ENCODE results near the gene DSCAML1. TPM values are rescaled to one million over a fixed set of nuclear protein-coding genes. Genes with fewer than 3 reads are reported as not detected.

Gene DSCAML1
- total and polyA plus RNA-seq, 8 donors = 0.08 to 2.9 (median 0.45) TPM

DNA sequence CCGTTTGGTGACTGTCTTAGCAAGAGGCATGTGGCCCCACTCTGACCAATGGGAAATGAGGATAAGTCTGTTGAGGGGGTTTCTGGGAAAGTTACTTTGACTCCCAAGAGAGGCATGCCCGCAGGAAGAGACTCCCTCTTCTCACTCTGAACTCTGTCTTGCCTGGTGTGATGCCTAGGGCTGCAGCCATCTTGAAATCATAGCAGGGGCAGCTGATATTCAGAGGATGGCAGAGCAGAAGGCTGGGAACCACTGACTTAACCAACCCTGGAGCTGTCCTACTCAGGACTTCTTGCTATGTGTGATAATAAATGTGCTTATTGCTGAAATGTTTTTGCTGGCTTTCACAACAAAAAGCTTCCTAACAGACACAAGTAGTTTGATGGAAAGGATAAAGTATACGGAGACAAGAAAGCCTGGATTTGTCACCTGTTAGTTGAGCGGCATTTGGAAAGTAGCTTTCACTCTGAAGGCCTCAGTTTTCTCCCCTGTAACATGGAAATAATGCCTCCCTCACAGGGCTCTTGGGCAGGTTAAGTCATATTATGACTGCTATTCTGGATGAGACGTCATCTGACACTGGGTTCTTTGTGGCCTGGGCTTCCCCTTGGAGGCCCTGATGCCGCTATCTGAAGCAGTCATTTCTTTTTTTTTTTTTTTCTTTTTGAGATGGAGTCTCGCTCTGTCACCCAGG lies 340.8 kb downstream of the DSCAML1 start:
- peaks cover 0 to 26% (median 0%) of the 10 kb centered on the region in 4 donors for H3K36me3 ChIP-seq
- TF ChIP-seq POLR2AphosphoS5 (IDR thresholded peaks at IDR 0.05) (no peak), EP300 (IDR thresholded peaks at IDR 0.05) (no peak), POLR2A (IDR thresholded peaks at IDR 0.05) (no peak)
- TF ChIP-seq, protein P1, sequence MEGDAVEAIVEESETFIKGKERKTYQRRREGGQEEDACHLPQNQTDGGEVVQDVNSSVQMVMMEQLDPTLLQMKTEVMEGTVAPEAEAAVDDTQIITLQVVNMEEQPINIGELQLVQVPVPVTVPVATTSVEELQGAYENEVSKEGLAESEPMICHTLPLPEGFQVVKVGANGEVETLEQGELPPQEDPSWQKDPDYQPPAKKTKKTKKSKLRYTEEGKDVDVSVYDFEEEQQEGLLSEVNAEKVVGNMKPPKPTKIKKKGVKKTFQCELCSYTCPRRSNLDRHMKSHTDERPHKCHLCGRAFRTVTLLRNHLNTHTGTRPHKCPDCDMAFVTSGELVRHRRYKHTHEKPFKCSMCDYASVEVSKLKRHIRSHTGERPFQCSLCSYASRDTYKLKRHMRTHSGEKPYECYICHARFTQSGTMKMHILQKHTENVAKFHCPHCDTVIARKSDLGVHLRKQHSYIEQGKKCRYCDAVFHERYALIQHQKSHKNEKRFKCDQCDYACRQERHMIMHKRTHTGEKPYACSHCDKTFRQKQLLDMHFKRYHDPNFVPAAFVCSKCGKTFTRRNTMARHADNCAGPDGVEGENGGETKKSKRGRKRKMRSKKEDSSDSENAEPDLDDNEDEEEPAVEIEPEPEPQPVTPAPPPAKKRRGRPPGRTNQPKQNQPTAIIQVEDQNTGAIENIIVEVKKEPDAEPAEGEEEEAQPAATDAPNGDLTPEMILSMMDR (IDR thresholded peaks at IDR 0.05) = no peak
- H3K9me3 ChIP-seq = peaks cover 0 to 23% (median 10%) of the 10 kb centered on the region in 4 donors
- H3K27ac ChIP-seq = no peak overlapping the region
- H3K4me3 ChIP-seq = no peak overlapping the region
- no peak for DNase-seq
- H3K4me1 ChIP-seq = no peaks in the 10 kb centered on the region
- intact Hi-C loops (cut with DNase I; ENCODE audit: low total_unique reads) = no loop called here
- whole genome bisulfite sequencing, 5 donors = 81 to 88% (median 85%) methylated on average over 7 of the region's 7 CpGs
- H3K27me3 ChIP-seq = peaks cover 0 to 9% (median 0%) of the 10 kb centered on the region in 3 donors

DNA sequence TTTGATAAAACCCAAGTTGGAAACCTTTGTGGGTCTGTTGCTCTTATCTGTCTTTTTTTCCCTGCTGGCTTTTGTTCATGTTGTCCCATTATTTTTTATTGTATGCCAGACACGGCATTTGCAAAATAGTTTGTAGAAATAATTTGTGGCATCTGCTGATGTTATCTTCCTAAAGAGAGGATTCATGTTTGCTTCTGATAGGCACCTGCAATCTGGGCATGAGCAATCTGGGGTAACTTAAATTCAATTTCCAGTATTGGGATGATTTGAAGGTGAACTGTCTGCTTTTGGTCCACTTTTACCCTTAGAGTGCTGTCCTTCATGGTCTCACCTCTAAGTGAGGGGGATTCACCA lies 342.5 kb downstream of the DSCAML1 start:
- H3K36me3 ChIP-seq = peaks cover 0 to 26% (median 0%) of the 10 kb centered on the region in 4 donors
- intact Hi-C loops (cut with DNase I; ENCODE audit: low total_unique reads) = no loop called here
- TF ChIP-seq, protein P1 (IDR thresholded peaks at IDR 0.05) = no peak
- TF ChIP-seq EP300 (IDR thresholded peaks at IDR 0.05) = no peak
- TF ChIP-seq POLR2AphosphoS5 (IDR thresholded peaks at IDR 0.05) = no peak
- no peak for TF ChIP-seq POLR2A (IDR thresholded peaks at IDR 0.05)
- no peak for DNase-seq
- peaks cover 0 to 9% (median 0%) of the 10 kb centered on the region in 3 donors for H3K27me3 ChIP-seq
- 61 to 83% (median 70%) methylated on average over 1 of the region's 1 CpG for WGBS, 5 donors
- H3K4me3 ChIP-seq = no peak overlapping the region
- peaks cover 0 to 23% (median 10%) of the 10 kb centered on the region in 4 donors for H3K9me3 ChIP-seq
- H3K4me1 ChIP-seq = no peaks in the 10 kb centered on the region
- no peak overlapping the region for H3K27ac ChIP-seq

DNA sequence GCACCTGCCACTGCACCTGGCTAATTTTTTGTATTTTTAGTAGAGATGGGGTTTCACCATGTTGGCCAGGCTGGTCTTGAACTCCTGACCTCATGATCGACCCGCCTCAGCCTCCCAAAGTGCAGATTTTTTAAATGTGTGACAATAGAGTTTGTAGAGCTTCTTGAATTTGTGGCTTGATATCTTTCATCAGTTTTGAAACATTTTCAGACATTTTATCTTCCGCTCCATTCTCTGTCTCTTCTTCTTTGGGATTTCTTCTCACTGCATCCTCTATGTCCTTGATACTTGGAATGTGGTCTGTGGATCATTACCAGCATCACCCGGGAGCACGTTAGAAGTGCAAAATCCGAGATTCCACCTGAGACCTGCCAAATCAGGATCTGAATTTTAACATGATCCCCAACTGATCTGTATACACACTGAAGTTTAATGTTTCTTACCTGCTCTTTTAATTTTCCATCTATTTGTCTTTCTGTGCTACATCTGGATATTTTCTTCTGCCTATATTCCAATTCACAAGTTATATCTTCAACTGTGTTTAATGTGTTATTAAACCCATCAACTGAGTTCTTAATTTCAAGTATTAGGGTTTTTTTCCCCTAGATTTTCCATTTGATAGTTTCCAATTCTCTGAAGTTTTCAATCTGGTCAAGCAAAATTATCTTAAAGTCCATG lies 343.0 kb downstream of the DSCAML1 start:
- no peaks in the 10 kb centered on the region for H3K4me1 ChIP-seq
- peaks cover 0 to 23% (median 10%) of the 10 kb centered on the region in 4 donors for H3K9me3 ChIP-seq
- peaks cover 0 to 31% (median 0%) of the 10 kb centered on the region in 4 donors for H3K36me3 ChIP-seq
- no peak for DNase-seq
- no peak overlapping the region for H3K4me3 ChIP-seq
- intact Hi-C loops (cut with DNase I; ENCODE audit: low total_unique reads) = no loop called here
- peaks cover 0 to 9% (median 0%) of the 10 kb centered on the region in 3 donors for H3K27me3 ChIP-seq
- WGBS, 5 donors = 91 to 94% (median 91%) methylated on average over 6 of the region's 6 CpGs
- H3K27ac ChIP-seq = no peak overlapping the region
- no peak for TF ChIP-seq POLR2AphosphoS5 (IDR thresholded peaks at IDR 0.05)
- TF ChIP-seq, protein P1 (IDR thresholded peaks at IDR 0.05) = no peak

DNA sequence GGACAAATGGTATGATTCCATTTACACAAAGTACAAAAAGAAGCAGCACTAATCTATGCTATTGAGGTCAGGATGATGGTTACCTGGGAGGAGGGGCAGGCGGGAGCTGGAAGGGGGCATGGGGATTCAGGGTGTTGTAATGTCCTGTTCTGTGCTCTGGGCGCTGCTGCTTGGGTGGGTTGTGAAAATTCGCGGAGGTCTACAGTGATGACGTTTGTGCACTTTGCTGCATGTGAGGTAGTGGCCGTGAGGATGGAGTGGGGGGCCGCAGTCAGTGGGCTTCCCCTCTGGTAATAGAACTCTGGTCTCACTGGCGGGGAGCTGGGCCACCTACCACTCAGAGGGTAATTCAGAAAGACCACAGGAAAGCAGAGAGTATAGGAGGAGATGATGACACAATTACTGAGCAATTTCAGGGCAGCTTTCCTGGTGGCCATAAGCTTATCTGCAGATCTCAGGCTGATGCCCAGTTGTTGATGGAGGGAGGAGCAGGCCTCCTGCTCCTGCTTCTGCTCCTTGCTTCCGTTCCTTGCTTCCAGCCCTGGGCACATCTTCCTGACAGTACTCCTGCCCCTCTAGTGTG lies 347.8 kb downstream of the DSCAML1 start:
- TF ChIP-seq POLR2A (IDR thresholded peaks at IDR 0.05) (no peak), EP300 (IDR thresholded peaks at IDR 0.05) (no peak), POLR2AphosphoS5 (IDR thresholded peaks at IDR 0.05) (no peak)
- TF ChIP-seq, protein P1 (IDR thresholded peaks at IDR 0.05) = no peak
- peaks cover 0 to 13% (median 0%) of the 10 kb centered on the region in 4 donors for H3K36me3 ChIP-seq
- 80 to 95% (median 83%) methylated on average over 9 of the region's 9 CpGs for WGBS, 5 donors
- intact Hi-C loops (cut with DNase I; ENCODE audit: low total_unique reads) = no loop called here
- no peak overlapping the region for H3K4me3 ChIP-seq
- H3K27ac ChIP-seq = no peak overlapping the region
- H3K9me3 ChIP-seq = peaks cover 0 to 13% (median 6%) of the 10 kb centered on the region in 4 donors
- no peak for DNase-seq
- H3K4me1 ChIP-seq = peaks cover 0 to 2% (median 0%) of the 10 kb centered on the region in 4 donors
- peaks cover 0 to 22% (median 1%) of the 10 kb centered on the region in 3 donors for H3K27me3 ChIP-seq
